DMS 273 (cell line): ENCODE results near the gene POU2F2.

ENCODE experiments used
- DNase-seq: peaks from one replicate; lab custom pipeline; 2025; ENCODE audit not compliant: unreplicated experiment; lab: John Stamatoyannopoulos, UW

POU2F2 gene

GRCh38 chr19:42081584-42082203 lies 50.6 kb downstream of the POU2F2 start:
- peak; percentile 74 for DNase-seq

- no peak for DNase-seq
Observed at GRCh38 chr19:42080764-42081375, 51.4 kb downstream of the POU2F2 start.

- DNase-seq, result no peak
Observed at GRCh38 chr19:42079886-42080763, 52.1 kb downstream of the POU2F2 start.

- DNase-seq, result no peak
Observed at GRCh38 chr19:42079276-42079669, 53.0 kb downstream of the POU2F2 start.

- DNase-seq, result no peak
Observed at GRCh38 chr19:42078538-42079275, 53.5 kb downstream of the POU2F2 start.

GRCh38 chr19:42078058-42078457 lies 54.2 kb downstream of the POU2F2 start:
- no peak for DNase-seq

- DNase-seq, result no peak
Observed at GRCh38 chr19:42076380-42076944, 55.8 kb downstream of the POU2F2 start.

GRCh38 chr19:42075616-42076379 lies 56.4 kb downstream of the POU2F2 start, which contains the start of gene ZNF574:
ZNF574 (plus strand) TSS chr19:42076166; CDS start chr19:42078607, 2,441 bp downstream.
- peak; percentile 100 for DNase-seq

- DNase-seq, result no peak
Observed at GRCh38 chr19:42075364-42075615, 57.0 kb downstream of the POU2F2 start.

- DNase-seq, result peak; percentile 61
Observed at GRCh38 chr19:42074513-42075363, 57.5 kb downstream of the POU2F2 start.

- DNase-seq, result no peak
Observed at GRCh38 chr19:42071247-42071646, 61.0 kb downstream of the POU2F2 start.

- DNase-seq, result no peak
Observed at GRCh38 chr19:42069619-42070351, 62.5 kb downstream of the POU2F2 start, which contains the start of gene GRIK5. GRIK5 (minus strand) TSS chr19:42070206; CDS start chr19:42065770, 4,436 bp downstream.

- DNase-seq, result no peak
Observed at GRCh38 chr19:42068756-42069571, 63.3 kb downstream of the POU2F2 start.

GRCh38 chr19:42068361-42068755 lies 63.9 kb downstream of the POU2F2 start:
- DNase-seq, result no peak

GRCh38 chr19:42067315-42067888 lies 64.8 kb downstream of the POU2F2 start:
- DNase-seq, result no peak

GRCh38 chr19:42066075-42066754 lies 66.0 kb downstream of the POU2F2 start:
- peak; percentile 93 for DNase-seq

GRCh38 chr19:42065511-42065910 lies 66.7 kb downstream of the POU2F2 start:
- DNase-seq, result no peak
